Effector memory CD4-positive, alpha-beta T cell (primary cell): Measurements from ENCODE around the gene NFATC2.

Experiments
- DNase-seq, 3 donors: peaks; one replicate each; pipeline ENCODE4 v3.0.0-alpha.2; 2020
- H3K27ac ChIP-seq: 2 replicates; pipeline ENCODE4 v1.7.0; 2013; ENCODE audit warnings: mild to moderate bottlenecking, low read length, moderate library complexity; ENCODE audit not compliant: insufficient read depth, poor library complexity, severe bottlenecking
- H3K27me3 ChIP-seq: replicated peaks from 2 replicates; pipeline ENCODE4 v1.7.0; 2013; ENCODE audit warnings: mild to moderate bottlenecking, low read length; ENCODE audit not compliant: insufficient read depth, control insufficient read depth, poor library complexity, severe bottlenecking
- H3K36me3 ChIP-seq: 2 replicates; pipeline ENCODE4 v1.7.0; 2013; ENCODE audit warnings: mild to moderate bottlenecking, low read length, moderate library complexity; ENCODE audit not compliant: control insufficient read depth, insufficient read depth
- H3K4me1 ChIP-seq: 2 replicates; pipeline ENCODE4 v1.7.0; 2013; ENCODE audit warnings: low read length, mild to moderate bottlenecking; ENCODE audit not compliant: control insufficient read depth, insufficient read depth, poor library complexity, severe bottlenecking
- H3K4me3 ChIP-seq: 2 replicates; pipeline ENCODE4 v1.7.0; 2013; ENCODE audit warnings: low read length, low read depth, mild to moderate bottlenecking; ENCODE audit not compliant: insufficient read depth, poor library complexity, severe bottlenecking
- H3K9me3 ChIP-seq: 2 replicates; pipeline ENCODE4 v1.7.0; 2013; ENCODE audit warnings: mild to moderate bottlenecking, low read length, moderate library complexity; ENCODE audit not compliant: control insufficient read depth

The NFATC2 gene

DNA sequence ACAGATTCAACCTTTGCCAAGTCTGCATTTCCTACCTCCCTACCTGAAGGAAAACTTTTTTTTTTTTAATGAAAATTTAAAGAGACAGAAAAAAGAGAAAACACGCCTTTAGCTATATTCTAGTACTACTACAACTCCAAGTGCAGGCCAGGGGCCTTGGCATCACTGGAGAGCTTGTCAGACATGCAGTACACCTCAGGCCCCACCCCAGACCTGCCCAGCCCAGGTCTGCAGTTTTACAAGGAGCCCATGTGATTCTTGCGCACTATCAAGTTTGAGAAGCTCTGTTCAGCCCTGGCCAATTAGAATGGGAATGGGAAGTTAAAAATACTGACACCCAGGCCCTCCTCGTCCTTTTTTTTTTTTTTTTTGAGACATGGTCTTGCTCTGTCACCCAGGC lies 85.0 kb downstream of the NFATC2 start:
- H3K9me3 ChIP-seq: no peaks in the 10 kb centered on the region
- DNase-seq: no peak
- peaks cover 64% of the 10 kb centered on the region for H3K36me3 ChIP-seq
- no peak overlapping the region for H3K27ac ChIP-seq
- no peak overlapping the region for H3K4me3 ChIP-seq
- H3K4me1 ChIP-seq: no peaks in the 10 kb centered on the region
- H3K27me3 ChIP-seq: no peaks in the 10 kb centered on the region

DNA sequence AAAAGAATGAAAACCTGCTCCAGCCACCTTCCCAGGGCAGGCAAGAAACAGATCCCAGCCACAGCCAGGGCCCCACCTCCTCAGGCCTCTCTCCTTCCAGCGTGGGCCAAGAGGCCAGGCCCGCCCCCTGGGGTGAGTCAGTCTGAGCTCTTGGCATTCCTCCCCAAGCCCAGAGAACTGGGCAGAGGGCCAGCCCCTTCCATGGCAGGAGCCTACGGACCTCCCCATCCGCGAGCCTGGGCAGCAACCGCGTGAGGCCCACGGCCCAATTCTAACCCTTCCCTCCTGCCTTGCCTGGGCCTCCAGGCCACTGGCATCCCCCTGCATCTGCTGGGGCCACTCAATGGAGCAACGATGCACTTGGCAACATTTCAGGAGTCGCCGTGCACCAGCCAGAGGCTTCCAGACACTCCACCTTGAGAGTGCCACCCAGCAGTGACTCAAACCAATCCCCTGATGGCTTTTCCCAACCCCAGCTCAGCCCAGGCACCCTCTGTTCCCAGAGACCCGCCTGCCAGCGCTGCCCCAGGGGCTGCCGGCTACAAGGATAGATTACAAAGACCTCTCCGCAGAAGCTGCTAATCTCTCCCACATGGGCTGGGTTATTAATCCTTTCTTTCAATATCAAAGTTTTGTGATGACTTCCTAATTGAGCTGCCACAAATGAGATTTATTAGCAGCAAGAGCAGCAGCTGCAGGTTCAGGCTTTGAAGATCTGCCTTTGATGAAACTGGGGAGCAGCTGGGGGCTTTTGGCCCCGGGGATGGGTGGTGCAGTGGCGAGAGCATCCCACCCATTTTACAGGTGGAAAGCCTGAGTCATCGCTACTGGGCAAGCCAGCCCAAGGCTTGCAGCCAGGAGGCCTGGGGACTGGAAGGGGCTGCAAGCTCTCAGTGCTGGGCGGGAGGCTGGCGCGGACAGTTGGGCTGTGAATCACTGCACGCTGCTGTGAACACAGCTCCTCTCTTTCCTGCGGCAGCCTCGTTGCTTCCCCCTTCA lies 85.7 kb downstream of the NFATC2 start:
- H3K4me1 ChIP-seq: no peaks in the 10 kb centered on the region
- DNase-seq: peak in 1 of 3 donors; percentile 7
- H3K9me3 ChIP-seq: no peaks in the 10 kb centered on the region
- H3K27me3 ChIP-seq: no peaks in the 10 kb centered on the region
- H3K4me3 ChIP-seq: no peak overlapping the region
- peaks cover 63% of the 10 kb centered on the region for H3K36me3 ChIP-seq
- H3K27ac ChIP-seq: no peak overlapping the region

GRCh38 chr20:51454250-51454865 lies 88.2 kb downstream of the NFATC2 start:
- no peak overlapping the region for H3K27ac ChIP-seq
- H3K4me3 ChIP-seq: no peak overlapping the region
- no peaks in the 10 kb centered on the region for H3K4me1 ChIP-seq
- no peaks in the 10 kb centered on the region for H3K9me3 ChIP-seq
- no peaks in the 10 kb centered on the region for H3K27me3 ChIP-seq
- no peak for DNase-seq
- peaks cover 67% of the 10 kb centered on the region for H3K36me3 ChIP-seq

- DNase-seq: no peak
- Histone ChIP-seq H3K4me1 (no peaks in the 10 kb centered on the region), H3K36me3 (peaks cover 59% of the 10 kb centered on the region), H3K27ac (no peak overlapping the region), H3K9me3 (no peaks in the 10 kb centered on the region), H3K4me3 (no peak overlapping the region), H3K27me3 (no peaks in the 10 kb centered on the region)
Measured at GRCh38 chr20:51452734-51453365, 89.7 kb downstream of the NFATC2 start.

DNA sequence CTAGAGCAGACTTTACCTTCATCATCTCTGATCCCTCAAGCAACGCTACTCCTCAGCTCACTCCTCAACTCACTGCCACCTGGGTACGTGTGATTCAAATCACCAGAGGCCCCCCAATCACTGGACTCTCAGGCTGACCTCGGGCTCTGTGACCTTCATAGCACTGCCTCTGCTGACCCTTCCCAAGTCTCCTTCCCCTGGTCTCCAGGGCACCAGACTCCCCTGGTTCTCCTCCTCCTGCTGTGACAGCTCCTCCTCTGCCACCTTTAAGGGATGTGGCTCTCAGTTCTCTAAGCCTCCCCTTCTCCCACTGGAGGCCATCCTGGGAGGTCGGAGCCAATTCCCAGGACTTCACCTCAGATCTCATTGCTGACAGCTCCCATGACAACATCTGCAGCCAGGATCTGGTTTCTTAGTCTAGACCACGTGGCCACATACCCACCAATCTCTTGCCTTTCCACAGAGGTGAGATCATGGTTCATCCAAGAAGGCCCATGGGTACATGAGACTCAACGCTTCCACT lies 90.4 kb downstream of the NFATC2 start:
- H3K4me3 ChIP-seq: no peak overlapping the region
- no peaks in the 10 kb centered on the region for H3K4me1 ChIP-seq
- peaks cover 64% of the 10 kb centered on the region for H3K36me3 ChIP-seq
- no peak for DNase-seq
- no peak overlapping the region for H3K27ac ChIP-seq
- H3K9me3 ChIP-seq: no peaks in the 10 kb centered on the region
- H3K27me3 ChIP-seq: no peaks in the 10 kb centered on the region

GRCh38 chr20:51451484-51451883 lies 91.0 kb downstream of the NFATC2 start:
- Histone ChIP-seq H3K4me3 (no peak overlapping the region), H3K27ac (no peak overlapping the region), H3K9me3 (no peaks in the 10 kb centered on the region), H3K36me3 (peaks cover 64% of the 10 kb centered on the region), H3K4me1 (no peaks in the 10 kb centered on the region), H3K27me3 (no peaks in the 10 kb centered on the region)
- DNase-seq: no peak

DNA sequence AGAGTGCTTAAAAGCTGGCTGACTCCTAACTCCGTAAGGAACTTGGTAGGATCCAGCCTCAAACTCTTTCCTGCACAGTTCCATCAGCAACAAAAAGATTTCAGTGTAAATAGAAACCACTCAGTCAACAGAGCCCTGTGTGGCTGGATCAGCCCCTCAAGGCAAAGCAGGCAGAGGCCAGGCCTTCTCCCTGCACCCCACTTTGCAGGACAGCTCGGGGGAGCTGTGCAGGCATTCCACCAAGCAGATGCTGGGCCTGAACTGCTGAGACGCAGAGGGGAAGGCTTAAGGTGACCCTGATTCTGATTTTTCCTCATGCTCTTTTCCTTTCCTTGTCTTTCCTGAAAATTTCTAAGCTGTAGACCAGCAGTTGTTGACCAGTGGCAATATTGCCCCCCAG lies 91.5 kb downstream of the NFATC2 start:
- H3K4me3 ChIP-seq: no peak overlapping the region
- H3K9me3 ChIP-seq: no peaks in the 10 kb centered on the region
- no peak for DNase-seq
- no peaks in the 10 kb centered on the region for H3K27me3 ChIP-seq
- no peaks in the 10 kb centered on the region for H3K4me1 ChIP-seq
- peaks cover 67% of the 10 kb centered on the region for H3K36me3 ChIP-seq
- no peak overlapping the region for H3K27ac ChIP-seq

DNA sequence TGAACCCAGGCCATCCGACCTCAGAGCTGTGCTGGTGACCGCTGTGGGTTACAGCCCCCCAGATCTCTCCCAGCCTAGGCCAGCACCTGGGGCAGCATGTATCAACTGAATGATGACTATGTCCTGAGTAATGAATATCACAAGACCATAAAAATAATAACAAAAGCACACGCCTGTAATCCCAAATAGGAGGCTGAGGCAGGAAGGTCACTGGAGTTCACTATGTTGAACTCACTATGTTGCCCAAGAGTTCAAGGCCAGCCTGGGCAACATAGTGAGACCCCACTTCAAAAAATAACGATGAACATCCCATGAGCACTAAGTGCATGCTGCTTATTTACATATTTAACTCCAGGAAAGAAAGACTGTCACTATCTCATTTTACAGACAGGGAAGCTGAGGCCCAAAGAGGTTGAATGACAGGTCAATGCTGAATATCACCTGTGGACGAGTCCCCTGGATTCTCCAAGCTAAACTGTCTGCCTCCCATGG lies 92.3 kb downstream of the NFATC2 start:
- Histone ChIP-seq H3K27ac (no peak overlapping the region), H3K9me3 (no peaks in the 10 kb centered on the region), H3K4me3 (no peak overlapping the region), H3K27me3 (no peaks in the 10 kb centered on the region), H3K36me3 (peaks cover 69% of the 10 kb centered on the region), H3K4me1 (no peaks in the 10 kb centered on the region)
- DNase-seq: no peak

DNA sequence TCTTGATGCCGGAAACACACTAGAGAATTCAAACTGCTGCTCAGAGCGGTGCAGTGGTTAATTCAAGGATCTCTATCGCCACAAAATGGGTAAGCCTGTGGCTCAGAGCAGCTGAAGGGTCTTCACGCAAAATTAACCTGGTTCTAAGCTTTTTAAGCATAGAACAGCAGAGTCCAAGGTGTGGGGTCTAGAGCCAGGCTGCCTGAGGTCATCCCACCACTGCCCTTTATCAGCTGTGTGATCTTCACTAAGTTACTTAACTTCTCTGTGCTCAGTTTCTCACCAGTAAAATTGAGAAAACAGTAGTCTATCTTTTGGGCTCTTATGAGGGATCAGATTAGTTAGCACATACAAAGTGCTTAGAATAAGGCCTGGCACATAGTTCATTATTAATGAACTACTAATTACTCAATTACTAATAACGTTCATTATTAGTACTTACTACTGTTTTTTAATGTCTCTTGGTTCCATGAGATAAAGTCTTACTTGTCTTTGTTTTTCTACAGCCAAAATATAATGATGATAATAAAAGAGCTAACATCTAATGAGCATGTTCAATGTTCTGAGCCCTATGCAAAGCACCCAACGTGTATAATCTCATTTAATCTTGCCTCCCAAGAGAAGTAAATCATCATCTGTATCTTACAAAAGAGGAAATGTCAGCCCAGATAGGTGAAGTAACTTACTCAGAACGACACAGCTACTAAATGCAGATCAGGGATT lies 92.9 kb downstream of the NFATC2 start:
- Histone ChIP-seq H3K4me3 (no peak overlapping the region), H3K36me3 (peaks cover 64% of the 10 kb centered on the region), H3K27me3 (no peaks in the 10 kb centered on the region), H3K27ac (no peak overlapping the region), H3K4me1 (no peaks in the 10 kb centered on the region), H3K9me3 (no peaks in the 10 kb centered on the region)
- no peak for DNase-seq
